ENCODE data around the gene EXOC3.
A peak's percentile ranks its signal among the peaks of the same experiment; 100 is the strongest.

Gene EXOC3

GRCh38 chr5:457195-457961, 14.4 kb downstream of the EXOC3 start:
- DNase-seq (ENCODE audit: low spot score), result no peak

- DNase-seq (ENCODE audit: low spot score), result peak; percentile 86
Measured at GRCh38 chr5:458547-459353, 15.8 kb downstream of the EXOC3 start.

- DNase-seq (ENCODE audit: low spot score), result no peak
Measured at GRCh38 chr5:459562-460272, 16.7 kb downstream of the EXOC3 start.

- DNase-seq (ENCODE audit: low spot score), result no peak
Measured at GRCh38 chr5:460273-460625, 17.3 kb downstream of the EXOC3 start.

- DNase-seq (ENCODE audit: low spot score), result no peak
Measured at GRCh38 chr5:462051-462481, 19.1 kb downstream of the EXOC3 start.

- no peak for DNase-seq (ENCODE audit: low spot score)
Measured at GRCh38 chr5:463301-463700, 20.3 kb downstream of the EXOC3 start.

- DNase-seq (ENCODE audit: low spot score), result no peak
Measured at GRCh38 chr5:463952-464351, 21.0 kb downstream of the EXOC3 start.

GRCh38 chr5:464446-464842, 21.5 kb downstream of the EXOC3 start:
- no peak for DNase-seq (ENCODE audit: low spot score)

- DNase-seq (ENCODE audit: low spot score), result no peak
Measured at GRCh38 chr5:464843-465590, 22.0 kb downstream of the EXOC3 start.

GRCh38 chr5:465591-466403, 22.8 kb downstream of the EXOC3 start:
- DNase-seq (ENCODE audit: low spot score), result no peak

GRCh38 chr5:466661-467310, 23.8 kb downstream of the EXOC3 start:
- no peak for DNase-seq (ENCODE audit: low spot score)

- DNase-seq (ENCODE audit: low spot score), result no peak
Measured at GRCh38 chr5:468401-468800, 25.4 kb downstream of the EXOC3 start.

- no peak for DNase-seq (ENCODE audit: low spot score)
Measured at GRCh38 chr5:469752-470483, 26.9 kb downstream of the EXOC3 start.

- DNase-seq (ENCODE audit: low spot score), result no peak
Measured at GRCh38 chr5:470961-471749, 28.2 kb downstream of the EXOC3 start.

- DNase-seq (ENCODE audit: low spot score), result no peak
Measured at GRCh38 chr5:471750-472058, 28.7 kb downstream of the EXOC3 start.

- no peak for DNase-seq (ENCODE audit: low spot score)
Measured at GRCh38 chr5:472076-472655, 29.2 kb downstream of the EXOC3 start.

GRCh38 chr5:472656-473550, 29.9 kb downstream of the EXOC3 start:
- peak; percentile 100 for DNase-seq (ENCODE audit: low spot score)
